Measurements from ENCODE around the gene EXOC2.

DNA sequence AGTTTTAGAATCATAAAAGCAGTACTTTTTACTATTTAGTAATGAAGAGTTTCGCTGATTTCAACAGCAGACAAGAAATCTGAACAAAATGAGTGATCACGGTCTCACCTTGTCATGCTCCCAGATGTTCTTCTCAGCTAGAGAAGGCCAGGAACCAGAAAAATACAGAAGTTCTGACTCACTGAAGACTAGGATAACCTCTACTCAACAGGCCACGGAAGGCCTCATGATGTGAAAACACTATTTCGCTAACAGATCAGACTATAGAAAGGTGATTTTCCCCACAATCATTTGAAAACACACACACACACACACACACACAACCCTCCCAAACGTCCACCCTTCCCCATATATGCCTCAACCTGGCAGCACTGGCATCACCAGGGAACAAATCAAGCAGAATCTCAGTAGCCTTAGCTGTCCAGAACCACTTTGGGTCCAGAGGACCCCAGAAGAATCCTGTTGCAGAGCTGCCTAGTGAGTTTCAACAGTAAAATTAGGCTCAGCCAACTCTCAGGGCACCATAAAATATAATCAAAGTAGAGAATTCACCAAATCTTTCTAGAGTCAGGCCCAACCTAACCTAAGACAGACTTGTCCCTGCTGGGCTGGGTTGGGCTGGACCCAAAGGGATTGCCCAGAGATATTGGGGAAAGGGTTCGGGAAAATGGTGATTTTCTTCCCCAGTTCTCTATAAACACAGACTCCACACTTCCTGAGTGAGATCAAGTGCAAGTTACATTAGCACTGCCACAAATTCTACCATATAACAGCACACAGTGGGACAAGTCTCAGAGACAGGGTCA is 7.9 kb downstream of the EXOC2 start:
- TF ChIP-seq, protein P1, sequence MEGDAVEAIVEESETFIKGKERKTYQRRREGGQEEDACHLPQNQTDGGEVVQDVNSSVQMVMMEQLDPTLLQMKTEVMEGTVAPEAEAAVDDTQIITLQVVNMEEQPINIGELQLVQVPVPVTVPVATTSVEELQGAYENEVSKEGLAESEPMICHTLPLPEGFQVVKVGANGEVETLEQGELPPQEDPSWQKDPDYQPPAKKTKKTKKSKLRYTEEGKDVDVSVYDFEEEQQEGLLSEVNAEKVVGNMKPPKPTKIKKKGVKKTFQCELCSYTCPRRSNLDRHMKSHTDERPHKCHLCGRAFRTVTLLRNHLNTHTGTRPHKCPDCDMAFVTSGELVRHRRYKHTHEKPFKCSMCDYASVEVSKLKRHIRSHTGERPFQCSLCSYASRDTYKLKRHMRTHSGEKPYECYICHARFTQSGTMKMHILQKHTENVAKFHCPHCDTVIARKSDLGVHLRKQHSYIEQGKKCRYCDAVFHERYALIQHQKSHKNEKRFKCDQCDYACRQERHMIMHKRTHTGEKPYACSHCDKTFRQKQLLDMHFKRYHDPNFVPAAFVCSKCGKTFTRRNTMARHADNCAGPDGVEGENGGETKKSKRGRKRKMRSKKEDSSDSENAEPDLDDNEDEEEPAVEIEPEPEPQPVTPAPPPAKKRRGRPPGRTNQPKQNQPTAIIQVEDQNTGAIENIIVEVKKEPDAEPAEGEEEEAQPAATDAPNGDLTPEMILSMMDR (IDR thresholded peaks at IDR 0.05; ENCODE audit: insufficient read depth, low read depth, low read length): no peak
- no peak for TF ChIP-seq EZH2 (IDR thresholded peaks at IDR 0.05; ENCODE audit: insufficient read depth, low read length)
